GM12875 (cell line): ENCODE data around the gene SPTBN5.

ENCODE experiments used
- H3K4me3 ChIP-seq: one replicate; pipeline ENCODE4 v1.5.1; 2011; ENCODE audit warnings: low read depth, low read length, control low read depth
- CTCF ChIP-seq: IDR thresholded peaks from 2 replicates; pipeline ENCODE4 v1.5.1; 2011; ENCODE audit warnings: low read depth, mild to moderate bottlenecking, control low read depth, inconsistent platforms, low read length, moderate library complexity, borderline replicate concordance; ENCODE audit not compliant: insufficient read depth

The SPTBN5 gene

DNA sequence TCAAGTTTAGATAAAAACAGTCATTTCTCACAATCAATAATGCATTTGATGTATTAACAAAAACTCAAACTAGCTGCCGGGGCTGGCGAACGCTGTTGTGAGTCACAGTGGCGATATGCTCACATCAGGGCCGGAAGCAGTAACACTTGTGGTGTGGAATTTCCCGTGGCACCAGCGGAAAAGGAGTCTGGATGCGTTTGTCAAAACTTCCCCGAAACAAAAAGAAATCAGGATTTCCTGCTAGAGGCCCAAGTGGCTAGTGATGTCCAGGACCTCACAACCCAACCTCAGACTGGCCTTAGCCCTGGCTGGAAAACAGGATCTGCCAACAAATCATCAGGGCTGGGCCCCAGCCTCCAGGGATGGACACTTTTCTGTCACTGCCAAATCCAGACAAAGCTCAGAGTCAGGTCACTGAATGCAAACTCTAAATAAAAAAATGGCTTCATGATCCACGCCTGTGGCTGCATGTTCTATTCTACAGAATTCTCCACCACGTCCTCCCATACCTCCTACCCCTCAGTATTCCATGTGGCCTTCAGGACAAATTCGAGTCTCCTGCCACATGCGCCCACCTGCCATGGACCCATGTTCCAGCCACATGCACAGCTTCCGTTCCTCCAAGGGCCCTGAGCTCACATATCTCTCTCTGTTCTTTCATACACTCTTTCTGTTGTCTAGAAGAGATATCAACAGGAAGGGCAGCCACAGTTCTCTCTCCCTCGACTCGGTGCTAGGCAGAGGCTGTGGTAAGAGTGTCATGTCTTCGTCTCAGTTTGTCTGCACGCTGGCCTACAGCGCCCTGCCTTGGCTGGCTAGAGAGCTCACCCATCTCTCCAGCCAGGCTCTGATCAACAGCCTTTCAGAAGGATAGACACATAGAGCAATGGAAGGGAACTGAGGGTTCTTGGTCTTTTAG lies 43.1 kb upstream of the SPTBN5 start:
- no peak for TF ChIP-seq CTCF
- H3K4me3 ChIP-seq: no peak overlapping the region

DNA sequence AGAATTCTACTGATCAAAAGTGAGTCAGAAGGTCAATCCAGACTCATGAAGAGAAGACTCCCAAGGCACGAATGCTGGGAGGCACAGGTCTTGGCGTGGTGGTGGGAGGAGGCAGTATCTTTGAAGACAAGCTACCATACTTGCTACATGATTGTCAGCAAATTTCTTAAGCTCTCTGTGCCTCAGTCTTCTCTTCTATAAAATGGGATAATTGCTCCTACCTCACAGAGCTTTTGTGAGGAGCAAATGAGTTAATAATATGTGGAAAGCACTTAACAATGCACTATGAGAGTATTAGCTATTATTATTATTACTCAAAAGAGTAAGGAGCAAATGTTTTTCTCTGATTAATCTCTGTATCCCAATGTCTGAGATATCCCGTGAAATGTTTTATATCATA lies 42.3 kb upstream of the SPTBN5 start:
- no peak overlapping the region for H3K4me3 ChIP-seq
- TF ChIP-seq CTCF: no peak

DNA sequence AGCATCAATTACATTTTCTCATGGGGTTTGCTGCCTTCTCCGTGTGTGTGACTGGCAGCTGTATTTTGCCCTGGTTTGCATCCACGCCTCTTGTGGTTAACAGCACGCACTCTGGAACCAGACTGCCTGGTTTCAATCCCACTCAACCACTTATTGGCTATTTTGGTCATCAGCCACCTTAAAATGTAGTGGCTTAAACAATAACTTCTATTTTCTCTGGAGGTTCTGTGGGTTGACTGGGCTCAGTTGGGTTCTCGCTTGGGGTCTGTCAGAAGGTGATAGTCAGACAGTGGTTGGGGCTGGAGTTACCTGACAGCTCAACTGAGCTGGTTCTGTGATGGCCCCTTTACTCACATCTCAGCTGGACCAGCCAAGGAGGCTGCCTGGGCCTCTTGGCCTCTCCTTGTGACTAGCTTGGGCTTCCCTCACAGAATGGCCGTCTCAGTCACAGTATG lies 41.7 kb upstream of the SPTBN5 start:
- H3K4me3 ChIP-seq: no peak overlapping the region
- TF ChIP-seq CTCF: no peak

- no peak overlapping the region for H3K4me3 ChIP-seq
- TF ChIP-seq CTCF: no peak
Measured at GRCh38 chr15:41934843-41935242, 41.0 kb upstream of the SPTBN5 start.

- H3K4me3 ChIP-seq: no peak overlapping the region
- TF ChIP-seq CTCF: no peak
Measured at GRCh38 chr15:41933771-41934170, 39.9 kb upstream of the SPTBN5 start.

- no peak overlapping the region for H3K4me3 ChIP-seq
- no peak for TF ChIP-seq CTCF
Measured at GRCh38 chr15:41933326-41933725, 39.5 kb upstream of the SPTBN5 start.

DNA sequence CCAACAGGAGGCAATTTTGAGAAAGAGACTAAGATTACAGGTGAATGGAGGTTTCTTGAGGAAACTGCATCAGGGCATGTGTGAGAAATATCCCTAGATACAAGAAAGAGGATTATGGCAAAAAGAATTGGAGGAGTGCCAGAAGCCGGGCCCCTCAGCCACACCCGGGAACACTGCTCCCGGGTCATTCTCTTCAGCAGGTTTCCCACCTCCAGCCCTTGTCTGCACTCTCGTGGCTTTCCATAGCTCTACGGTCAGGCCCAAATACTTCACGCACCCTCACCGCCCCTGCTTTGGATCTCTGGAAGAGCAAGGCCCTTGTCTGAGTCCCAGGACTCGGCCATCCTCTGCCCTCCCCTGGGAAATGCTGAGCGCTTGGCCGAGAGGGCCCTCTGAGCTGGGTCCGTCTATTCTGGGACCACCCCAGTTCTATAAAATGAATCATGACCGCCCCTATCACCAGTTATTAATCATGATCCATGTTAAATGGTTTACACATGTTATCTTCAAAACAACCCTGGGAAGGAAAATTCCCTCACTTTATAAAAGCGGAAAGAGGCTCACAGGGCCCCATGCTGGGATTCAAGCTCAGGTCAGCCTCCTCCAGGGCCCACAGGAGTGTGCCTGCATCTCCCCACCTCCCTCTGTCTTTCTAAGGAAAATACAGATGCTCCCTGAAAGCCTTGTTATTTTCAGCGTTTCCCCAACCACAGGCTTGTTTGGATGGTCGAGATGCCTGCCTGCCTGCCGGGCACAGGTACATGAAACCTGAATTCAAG lies 38.8 kb upstream of the SPTBN5 start:
- H3K4me3 ChIP-seq: no peak overlapping the region
- TF ChIP-seq CTCF: no peak
